ENCODE results near the gene ATP8B3. TPM values are rescaled to one million over a fixed set of nuclear protein-coding genes. Genes with fewer than 3 reads are reported as not detected.

ATP8B3 gene
- total RNA-seq, 2 donors from 2014 or later, result 2.3 to 3.4 TPM

- Histone ChIP-seq H3K36me3 (ENCODE audit: control insufficient read depth, insufficient read depth, low read length) (no peaks in the 10 kb centered on the region), H3K4me1 (ENCODE audit: control insufficient read depth, insufficient read depth, low read length) (no peaks in the 10 kb centered on the region), H3K27me3 (ENCODE audit: control insufficient read depth, insufficient read depth, low read length, poor library complexity, severe bottlenecking) (peaks cover 77% of the 10 kb centered on the region), H3K9me3 (ENCODE audit: control insufficient read depth, low read length) (no peaks in the 10 kb centered on the region), H3K27ac (ENCODE audit: low read depth, low read length) (no peak overlapping the region), H3K4me3 (ENCODE audit: low read length) (no peak overlapping the region), H3K9ac (ENCODE audit: extremely low read depth, low read length, poor library complexity, severe bottlenecking) (no peak overlapping the region)
- H3K4me1 Mint-ChIP-seq, result no peaks in the 10 kb centered on the region
- no peaks in the 10 kb centered on the region for H3K36me3 Mint-ChIP-seq (ENCODE audit: low read depth)
- H3K27ac Mint-ChIP-seq, result no peak overlapping the region
- DNase-seq, result no peak
- peaks cover 6% of the 10 kb centered on the region for H3K9me3 Mint-ChIP-seq
- H3K27me3 Mint-ChIP-seq (ENCODE audit: insufficient read depth), result peaks cover 95% of the 10 kb centered on the region
- H3K4me3 Mint-ChIP-seq, result no peak overlapping the region
- TF ChIP-seq, protein P1, sequence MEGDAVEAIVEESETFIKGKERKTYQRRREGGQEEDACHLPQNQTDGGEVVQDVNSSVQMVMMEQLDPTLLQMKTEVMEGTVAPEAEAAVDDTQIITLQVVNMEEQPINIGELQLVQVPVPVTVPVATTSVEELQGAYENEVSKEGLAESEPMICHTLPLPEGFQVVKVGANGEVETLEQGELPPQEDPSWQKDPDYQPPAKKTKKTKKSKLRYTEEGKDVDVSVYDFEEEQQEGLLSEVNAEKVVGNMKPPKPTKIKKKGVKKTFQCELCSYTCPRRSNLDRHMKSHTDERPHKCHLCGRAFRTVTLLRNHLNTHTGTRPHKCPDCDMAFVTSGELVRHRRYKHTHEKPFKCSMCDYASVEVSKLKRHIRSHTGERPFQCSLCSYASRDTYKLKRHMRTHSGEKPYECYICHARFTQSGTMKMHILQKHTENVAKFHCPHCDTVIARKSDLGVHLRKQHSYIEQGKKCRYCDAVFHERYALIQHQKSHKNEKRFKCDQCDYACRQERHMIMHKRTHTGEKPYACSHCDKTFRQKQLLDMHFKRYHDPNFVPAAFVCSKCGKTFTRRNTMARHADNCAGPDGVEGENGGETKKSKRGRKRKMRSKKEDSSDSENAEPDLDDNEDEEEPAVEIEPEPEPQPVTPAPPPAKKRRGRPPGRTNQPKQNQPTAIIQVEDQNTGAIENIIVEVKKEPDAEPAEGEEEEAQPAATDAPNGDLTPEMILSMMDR (conservative IDR thresholded peaks at IDR 0.05), result no peak
- 74 to 91% methylated on average over 3 of the region's 3 CpGs for WGBS, 2 experiments (ENCODE audit: insufficient coverage in 1 of 2, insufficient read length in 1 of 2)
Measured at GRCh38 chr19:1736280-1736679, 75.8 kb downstream of the ATP8B3 start.

GRCh38 chr19:1734321-1734966 is 77.6 kb downstream of the ATP8B3 start:
- H3K27me3 Mint-ChIP-seq (ENCODE audit: insufficient read depth), result peaks cover 96% of the 10 kb centered on the region
- DNase-seq, result no peak

More at GRCh38 chr19:1734321-1734966, 77.6 kb downstream of the ATP8B3 start:
- Histone ChIP-seq H3K36me3 (ENCODE audit: control insufficient read depth, insufficient read depth, low read length) (no peaks in the 10 kb centered on the region), H3K4me3 (ENCODE audit: low read length) (no peak overlapping the region), H3K9ac (ENCODE audit: extremely low read depth, low read length, poor library complexity, severe bottlenecking) (no peak overlapping the region), H3K9me3 (ENCODE audit: control insufficient read depth, low read length) (no peaks in the 10 kb centered on the region), H3K27ac (ENCODE audit: low read depth, low read length) (no peak overlapping the region), H3K4me1 (ENCODE audit: control insufficient read depth, insufficient read depth, low read length) (no peaks in the 10 kb centered on the region), H3K27me3 (ENCODE audit: control insufficient read depth, insufficient read depth, low read length, poor library complexity, severe bottlenecking) (peaks cover 76% of the 10 kb centered on the region)
- TF ChIP-seq, protein P1 (conservative IDR thresholded peaks at IDR 0.05), result no peak
- Mint-ChIP-seq H3K36me3 (ENCODE audit: low read depth) (no peaks in the 10 kb centered on the region), H3K4me1 (no peaks in the 10 kb centered on the region), H3K9me3 (no peaks in the 10 kb centered on the region), H3K4me3 (no peak overlapping the region), H3K27ac (no peak overlapping the region)
- WGBS, 2 experiments (ENCODE audit: insufficient coverage in 1 of 2, insufficient read length in 1 of 2), result 31 to 32% methylated on average over 20 to 28 of the region's 28 CpGs

Small RNA genes lying within 50 kb of the gene (microRNA-seq; reads per million reads assigned to microRNA genes)
- gene MIR1909 (ENCODE audit: borderline microRNAs expressed), result 1.2 reads per million

Other genes with a start within 250 kb of the ATP8B3 start
- 100 to 1,000 TPM in 1 of 2 donors, 10 to 100 TPM in 1; 94.1 to 103 TPM for gene MEX3D, start 244.0 kb downstream of the ATP8B3 start, total RNA-seq
- gene MBD3, start 219.4 kb downstream of the ATP8B3 start, total RNA-seq, result 100 to 1,000 TPM; 108 TPM
- gene UQCR11, start 206.8 kb downstream of the ATP8B3 start, total RNA-seq, result 100 to 1,000 TPM; 171 to 195 TPM
- gene TCF3, start 159.7 kb downstream of the ATP8B3 start, total RNA-seq, result 100 to 1,000 TPM; 233 to 268 TPM
- gene ONECUT3, start 58.8 kb downstream of the ATP8B3 start, total RNA-seq, result under 1 TPM in 1 of 2 donors, not detected in 1; 0.04 TPM
- 10 to 100 TPM; 51.6 to 56.4 TPM for gene REXO1, start 36.2 kb upstream of the ATP8B3 start, total RNA-seq
- 10 to 100 TPM; 39.0 to 42.9 TPM for gene KLF16, start 51.3 kb upstream of the ATP8B3 start, total RNA-seq
- 10 to 100 TPM; 50.6 to 52.9 TPM for gene ABHD17A, start 73.2 kb upstream of the ATP8B3 start, total RNA-seq
- gene ADAT3, start 93.1 kb upstream of the ATP8B3 start, total RNA-seq, result 10 to 100 TPM in 1 of 2 donors, 1 to 10 TPM in 1; 9.9 to 13.8 TPM
- 10 to 100 TPM; 69.6 to 75.3 TPM for gene SCAMP4, start 93.1 kb upstream of the ATP8B3 start, total RNA-seq
- gene CSNK1G2, start 128.9 kb upstream of the ATP8B3 start, total RNA-seq, result 100 to 1,000 TPM; 111 to 112 TPM
- 100 to 1,000 TPM; 107 to 112 TPM for gene BTBD2, start 203.4 kb upstream of the ATP8B3 start, total RNA-seq
- 100 to 1,000 TPM; 120 to 123 TPM for gene MKNK2, start 239.0 kb upstream of the ATP8B3 start, total RNA-seq

Measured in endodermal cell (in vitro differentiated cells).